SK-N-SH (cell line): ENCODE data around the gene CDH16. TPM values are rescaled to one million over a fixed set of nuclear protein-coding genes. Genes with fewer than 3 reads are reported as not detected.

Source experiments
- CTCF ChIA-PET: fragments of 300-600, 350-600 bp; formaldehyde crosslinking; extraction: SDS; loops from one replicate; lab custom pipeline; 2021; lab: Yijun Ruan, JAX
- POLR2A ChIA-PET: fragments of 350-600 bp; sonication (Branson Sonifier 250); formaldehyde crosslinking; extraction: SDS; loops from one replicate; lab custom pipeline; 2020; ENCODE audit warnings: antibody characterized with exemption, inconsistent platforms; lab: Yijun Ruan, JAX
- DNase-seq: peaks from one replicate; pipeline ENCODE4 v3.0.0; 2012
- H2AFZ ChIP-seq: fragments of 200-600 bp; sonication (generic); 2 replicates; pipeline ENCODE4 v1.8.1; 2016; ENCODE audit warnings: antibody characterized with exemption, mild to moderate bottlenecking, low read depth
- H3F3A ChIP-seq: fragments of 200-600 bp; sonication (generic); replicated peaks from 2 replicates; pipeline ENCODE3; 2016; ENCODE audit warnings: antibody characterized with exemption, mild to moderate bottlenecking; ENCODE audit not compliant: insufficient read depth
- H3K27ac ChIP-seq, 2 experiments: fragments of 200-500 bp in 1 of 2; fragments of 200-600 bp in 1 of 2; sonication (Bioruptor generic) in 1 of 2; sonication (generic), shearing (Covaris generic) in 1 of 2; 2 replicates each; pipeline versions ENCODE4 v1.5.1 to v1.6.1; 2014 to 2016; ENCODE audit warnings: low read depth in 2 of 2, inconsistent platforms in 1 of 2, low read length in 1 of 2, mild to moderate bottlenecking in 1 of 2, mixed read lengths in 1 of 2
- H3K27me3 ChIP-seq: fragments of 200-600 bp; sonication (generic), shearing (Covaris generic); 2 replicates; pipeline ENCODE4 v1.6.1; 2016; ENCODE audit warnings: mixed run types; ENCODE audit not compliant: insufficient read depth
- H3K36me3 ChIP-seq, 2 experiments: fragments of 200-500 bp in 1 of 2; fragments of 200-600 bp in 1 of 2; sonication (Bioruptor generic) in 1 of 2; sonication (generic) in 1 of 2; replicated peaks in 1 of 2; 2 replicates each; pipeline versions ENCODE3 to v1.5.1; 2014 to 2016; ENCODE audit warnings: low read length in 1 of 2, mild to moderate bottlenecking in 1 of 2; ENCODE audit not compliant: insufficient read depth in 2 of 2, control insufficient read depth in 1 of 2
- H3K4me1 ChIP-seq, 2 experiments: fragments of 200-500 bp in 1 of 2; fragments of 200-600 bp in 1 of 2; sonication (Bioruptor generic) in 1 of 2; sonication (generic), shearing (Covaris generic) in 1 of 2; 2 replicates each; pipeline versions ENCODE4 v1.5.1 to v1.6.1; 2014 to 2016; ENCODE audit warnings: low read depth in 1 of 2, low read length in 1 of 2, mixed run types in 1 of 2; ENCODE audit not compliant: insufficient read depth in 2 of 2, control insufficient read depth in 1 of 2
- H3K4me2 ChIP-seq: fragments of 200-600 bp; sonication (generic), shearing (Covaris generic); 2 replicates; pipeline ENCODE4 v1.6.1; 2017; ENCODE audit warnings: mixed run types
- H3K4me3 ChIP-seq, 2 experiments: fragments of 200-500 bp in 1 of 2; fragments of 200-600 bp in 1 of 2; sonication (Bioruptor generic) in 1 of 2; sonication (generic), shearing (Covaris generic) in 1 of 2; 2 replicates each; pipeline versions ENCODE4 v1.5.1 to v1.8.1; 2014 to 2016; ENCODE audit warnings: low read depth in 2 of 2, inconsistent platforms in 1 of 2, low read length in 1 of 2, mild to moderate bottlenecking in 1 of 2, mixed read lengths in 1 of 2, moderate library complexity in 1 of 2
- H3K79me2 ChIP-seq: fragments of 200-600 bp; sonication (generic); 2 replicates; pipeline ENCODE4 v1.8.1; 2017; ENCODE audit warnings: mild to moderate bottlenecking; ENCODE audit not compliant: insufficient read depth
- H3K9ac ChIP-seq: fragments of 200-600 bp; sonication (generic); 2 replicates; pipeline ENCODE4 v1.6.1; 2017; ENCODE audit warnings: mixed run types
- H3K9me2 ChIP-seq: fragments of 200-600 bp; sonication (generic); 2 replicates; pipeline ENCODE4 v1.6.1; 2017; ENCODE audit warnings: mixed run types
- H3K9me3 ChIP-seq: fragments of 200-600 bp; sonication (generic); 2 replicates; pipeline ENCODE4 v1.6.1; 2017; ENCODE audit warnings: mixed run types, mild to moderate bottlenecking, moderate library complexity
- H4K20me1 ChIP-seq: fragments of 200-600 bp; sonication (generic); 2 replicates; pipeline ENCODE4 v1.6.1; 2017; ENCODE audit warnings: mild to moderate bottlenecking, mixed run types; ENCODE audit not compliant: insufficient read depth
- ELF1 ChIP-seq: IDR thresholded peaks from 2 replicates; pipeline ENCODE4 v1.4.0; 2012
- EZH2phosphoT487 ChIP-seq: fragments of 200-600 bp; sonication (generic); IDR thresholded peaks from 2 replicates; pipeline ENCODE4 v1.6.1; 2017; ENCODE audit warnings: low read depth, mixed run types, mild to moderate bottlenecking, antibody characterized with exemption, moderate library complexity, borderline replicate concordance
- NRF1 ChIP-seq: IDR thresholded peaks from 2 replicates; pipeline ENCODE4 v1.6.1; 2012; ENCODE audit warnings: low read depth, mild to moderate bottlenecking, low read length
- PBX3 ChIP-seq: IDR thresholded peaks from 2 replicates; pipeline ENCODE4; 2012
- RCOR1 ChIP-seq: fragments of 150-350 bp; IDR thresholded peaks from 2 replicates; pipeline ENCODE4 v1.6.1; 2017; ENCODE audit warnings: antibody characterized with exemption, low read length
- SIN3A ChIP-seq: IDR thresholded peaks from 2 replicates; pipeline ENCODE4 v1.6.1; 2012; ENCODE audit warnings: low read depth, mild to moderate bottlenecking, low read length, moderate library complexity, borderline replicate concordance
- SMC3 ChIP-seq: IDR thresholded peaks from 2 replicates; pipeline ENCODE4 v1.6.1; 2012; ENCODE audit warnings: low read depth, low read length, improper control_type of control experiment
- TAF1 ChIP-seq: IDR thresholded peaks from 2 replicates; pipeline ENCODE4 v1.6.1; 2012; ENCODE audit warnings: low read depth, mild to moderate bottlenecking, low read length, moderate library complexity, borderline replicate concordance
- TEAD4 ChIP-seq: IDR thresholded peaks from 2 replicates; pipeline ENCODE4 v1.4.0; 2012; ENCODE audit warnings: mild to moderate bottlenecking, borderline replicate concordance; ENCODE audit not compliant: insufficient read depth
- USF1 ChIP-seq: IDR thresholded peaks from 2 replicates; pipeline ENCODE4 v1.4.0; 2012; ENCODE audit warnings: low read depth, borderline replicate concordance
- WGBS: methylation state at CpG from one replicate; pipeline ENCODE4 v1.1.6; 2017; ENCODE audit warnings: low lambda C conversion rate; 5-methylcytosine and 5-hydroxymethylcytosine counted together
- polyA plus RNA-seq, 3 experiments: library from polyadenylated mRNA; depleted of rRNA; stranded (reverse); fragments of >200 nt; gene quantifications; 2 replicates each; pipeline ENCODE4 v1.2.3, GENCODE V29; 2012

The CDH16 gene
- polyA plus RNA-seq, 1 of the 3 experiments (the other 2 are of a cell fraction) = not detected

- H3F3A ChIP-seq = peaks cover 3% of the 10 kb centered on the region
- CTCF ChIA-PET = interaction anchor here (0.8 to 8.5 kb wide), 29 partner anchors 9 to 289 kb away, joined by 3 to 174 read pairs (median 6); partner anchors contain the start of genes CDH16, CES3, CIAO2B and NOL3
- H3K4me1 ChIP-seq = peaks cover 18 to 19% of the 10 kb centered on the region in 2 experiments
- no peak overlapping the region for H2AFZ ChIP-seq
- DNase-seq = no peak
- POLR2A ChIA-PET = interaction anchor here (1.0 kb wide), 1 partner anchor 15 kb away, joined by 4 read pairs; the partner anchor contains the start of gene PDP2
- no peak overlapping the region for H3K4me2 ChIP-seq
- H4K20me1 ChIP-seq = no peaks in the 10 kb centered on the region
- no peaks in the 10 kb centered on the region for H3K9me2 ChIP-seq
- no peaks in the 10 kb centered on the region for H3K36me3 ChIP-seq
- no peak for TF ChIP-seq RCOR1
- TF ChIP-seq TEAD4 = no peak
- TF ChIP-seq SMC3 = no peak
- no peak for TF ChIP-seq ELF1
- no peak for TF ChIP-seq TAF1
- no peak for TF ChIP-seq EZH2phosphoT487
- TF ChIP-seq SIN3A = no peak
- no peak for TF ChIP-seq PBX3
- no peak for TF ChIP-seq NRF1
- H3K79me2 ChIP-seq = no peaks in the 10 kb centered on the region
- 94% methylated on average over 3 of the region's 3 CpGs for WGBS
- no peak overlapping the region for H3K4me3 ChIP-seq
- H3K27me3 ChIP-seq = no peaks in the 10 kb centered on the region
- no peak overlapping the region for H3K27ac ChIP-seq
- no peaks in the 10 kb centered on the region for H3K9me3 ChIP-seq
- H3K9ac ChIP-seq = no peak overlapping the region
Observed at GRCh38 chr16:66895999-66896398, 22.7 kb downstream of the CDH16 start.

GRCh38 chr16:66895689-66895979 is 23.1 kb downstream of the CDH16 start:
- no peaks in the 10 kb centered on the region for H3K9me3 ChIP-seq
- H3K4me2 ChIP-seq = no peak overlapping the region
- H3K79me2 ChIP-seq = no peaks in the 10 kb centered on the region
- POLR2A ChIA-PET = interaction anchor here (1.0 to 1.2 kb wide), 2 partner anchors 15 to 33 kb away, joined by 4 to 6 read pairs; partner anchors contain the start of gene PDP2
- H3K4me3 ChIP-seq = no peak overlapping the region
- peaks cover 3% of the 10 kb centered on the region for H3F3A ChIP-seq
- H2AFZ ChIP-seq = no peak overlapping the region
- 87% methylated on average over 5 of the region's 5 CpGs for WGBS
- no peak for DNase-seq
- H3K9ac ChIP-seq = no peak overlapping the region
- no peaks in the 10 kb centered on the region for H3K9me2 ChIP-seq
- TF ChIP-seq USF1 = no peak
- TF ChIP-seq RCOR1 = no peak
- no peak for TF ChIP-seq TAF1
- H3K27me3 ChIP-seq = no peaks in the 10 kb centered on the region
- CTCF ChIA-PET = interaction anchor here (0.6 to 8.5 kb wide), 47 partner anchors 10 to 304 kb away, joined by 3 to 174 read pairs (median 6); partner anchors contain the start of genes CDH16, CES3, CIAO2B and FBXL8
- no peak overlapping the region for H3K27ac ChIP-seq
- H3K4me1 ChIP-seq = peaks cover 14 to 16% of the 10 kb centered on the region in 2 experiments
- H3K36me3 ChIP-seq = no peaks in the 10 kb centered on the region
- no peaks in the 10 kb centered on the region for H4K20me1 ChIP-seq
